ENCODE measurements around the gene ICA1.

Gene ICA1

DNA sequence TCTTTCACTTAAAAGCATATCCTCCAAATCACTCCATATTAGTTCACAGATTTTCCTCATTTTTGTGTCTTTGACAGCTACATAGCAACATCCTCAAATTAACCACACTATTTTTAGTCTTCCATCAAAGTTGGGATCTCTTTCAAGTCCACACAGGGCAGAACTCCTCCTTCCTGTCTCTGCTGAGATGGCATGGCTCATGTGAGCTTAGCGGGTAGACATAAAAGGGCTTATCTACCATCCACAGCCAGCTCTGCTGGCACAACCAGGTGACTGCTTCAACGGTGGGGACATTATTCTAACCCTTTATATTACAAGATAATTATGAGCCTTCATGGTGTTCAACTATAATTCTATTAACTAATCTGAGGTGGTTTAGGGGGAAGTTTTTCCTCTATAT, 35.5 kb downstream of the ICA1 start:
- no peak for DNase-seq

DNA sequence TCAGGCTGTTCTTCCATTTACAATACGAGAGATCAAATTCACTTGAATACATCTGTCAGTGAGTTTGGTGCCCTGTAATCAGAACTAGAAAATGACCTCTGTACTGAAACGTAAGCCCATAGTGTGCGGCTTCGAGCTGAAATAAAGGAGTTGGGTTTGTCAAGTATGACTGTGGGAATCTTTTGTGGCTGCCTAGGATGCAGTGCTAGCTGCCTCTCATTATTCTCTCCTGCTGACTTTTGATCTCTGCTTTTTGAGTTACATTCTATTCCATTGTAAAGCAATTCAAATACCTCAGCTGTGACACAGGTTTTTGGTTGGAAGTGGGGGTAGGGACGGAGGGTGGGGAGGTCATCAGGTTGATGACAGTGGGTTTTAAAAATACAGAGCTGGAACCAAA, 40.4 kb downstream of the ICA1 start:
- DNase-seq: no peak

DNA sequence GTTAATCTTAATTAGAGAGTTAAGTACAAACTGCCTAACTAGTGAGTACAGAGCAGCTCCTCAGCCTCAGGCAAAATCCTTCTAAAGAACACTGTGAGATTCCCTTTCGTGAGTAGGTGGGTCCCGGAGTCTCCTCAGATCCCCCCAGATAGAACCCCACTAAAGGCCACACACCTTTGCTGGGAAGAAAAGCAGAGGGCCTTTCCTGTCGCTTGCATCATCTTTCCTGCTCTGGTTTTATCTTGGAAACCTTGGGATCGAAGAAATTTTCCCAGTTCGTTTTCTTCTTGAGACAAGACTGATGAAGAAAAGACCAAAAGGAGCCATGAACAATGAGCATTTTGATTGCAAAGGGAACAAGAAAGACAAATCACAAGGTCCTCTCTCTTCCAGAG, 40.9 kb downstream of the ICA1 start:
- no peak for DNase-seq

DNA sequence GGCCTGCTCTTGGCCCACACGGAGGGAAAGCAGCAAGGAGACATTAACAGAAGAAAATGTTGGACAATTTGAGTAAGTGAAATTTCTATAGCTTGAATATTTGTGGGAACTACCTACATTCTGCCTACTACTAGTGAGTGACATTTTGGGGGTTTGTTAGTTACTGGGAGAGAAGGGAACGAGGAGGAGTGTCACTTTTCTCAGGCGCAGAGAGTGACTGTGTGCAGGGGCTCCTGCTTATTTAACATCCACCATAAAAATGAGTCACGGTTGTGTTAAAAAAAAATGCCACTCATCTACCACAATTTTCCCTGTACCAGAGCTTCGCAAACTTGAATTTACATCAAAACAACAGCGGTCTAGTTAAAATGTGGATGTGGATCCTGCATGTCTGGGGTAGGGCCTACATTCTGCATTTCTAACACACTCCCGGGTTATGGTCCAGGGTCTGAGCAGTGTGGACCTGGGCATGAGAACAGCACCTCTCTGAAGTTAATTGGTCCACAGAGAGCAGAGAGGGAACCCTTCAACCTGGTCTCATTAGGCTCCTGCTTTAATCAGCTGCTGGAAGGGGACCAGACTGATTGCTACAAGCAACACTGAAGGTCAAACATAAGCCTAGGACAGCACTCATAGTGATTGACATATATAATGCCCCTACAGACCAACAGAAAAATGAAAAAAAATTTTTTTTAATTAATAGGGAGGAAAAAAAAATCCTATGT, 41.4 kb downstream of the ICA1 start:
- DNase-seq: no peak

DNA sequence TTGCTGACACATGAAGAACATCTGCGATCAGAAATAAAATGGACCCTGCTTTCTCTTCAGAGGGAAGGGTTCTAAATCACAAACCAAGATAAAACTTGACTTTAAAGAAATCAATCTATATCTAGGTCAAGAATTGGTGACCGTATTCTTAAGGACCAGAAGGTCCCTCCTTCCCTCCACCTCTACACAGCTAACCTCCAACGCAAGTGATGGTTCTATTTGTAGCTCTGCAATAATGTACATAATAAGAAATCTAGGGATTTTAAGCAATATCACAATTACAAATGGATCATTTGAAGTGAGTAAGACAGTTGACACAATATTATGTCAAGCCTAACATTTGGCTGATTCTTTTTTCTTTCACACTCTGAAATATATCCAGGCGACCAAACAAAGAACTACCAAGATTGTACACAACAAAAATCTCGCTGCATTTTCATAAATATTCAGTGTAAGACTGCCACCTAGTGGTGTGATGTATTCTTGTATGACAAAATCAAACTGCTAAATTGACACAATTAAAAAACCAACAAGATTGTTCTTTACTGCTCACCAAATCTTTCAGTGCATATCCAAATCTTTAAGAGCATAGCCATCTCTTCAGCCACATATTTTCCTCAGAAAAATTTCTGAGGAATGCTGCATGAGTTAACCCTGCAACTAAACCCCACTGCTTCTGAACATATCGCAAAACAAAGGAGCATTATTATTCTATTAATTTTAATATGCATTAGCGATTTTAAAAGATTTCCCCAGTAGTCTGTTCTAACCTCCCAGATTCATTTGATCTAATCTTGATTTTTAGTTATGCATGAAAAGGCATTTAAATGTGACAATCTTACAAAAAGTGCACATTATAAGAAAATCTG, 44.5 kb downstream of the ICA1 start:
- peak in 1 of 4 experiments; percentile 12 for DNase-seq

DNA sequence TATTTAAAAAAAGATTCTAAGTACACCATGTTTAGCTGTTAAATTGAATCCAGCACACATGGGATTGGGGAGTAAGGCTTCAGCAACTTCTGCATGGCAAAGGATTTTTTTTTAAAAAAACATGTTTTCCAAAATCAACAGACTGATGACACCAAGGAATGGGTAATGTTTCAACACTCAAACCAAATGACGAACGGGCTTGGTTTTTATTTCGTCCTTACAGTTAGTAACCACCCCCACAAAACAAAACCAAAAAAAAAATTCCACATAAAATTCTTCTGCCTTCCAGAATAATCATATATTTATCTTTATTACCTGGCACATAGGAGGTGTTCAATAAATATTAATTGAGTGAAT, 45.7 kb downstream of the ICA1 start:
- DNase-seq: no peak

DNA sequence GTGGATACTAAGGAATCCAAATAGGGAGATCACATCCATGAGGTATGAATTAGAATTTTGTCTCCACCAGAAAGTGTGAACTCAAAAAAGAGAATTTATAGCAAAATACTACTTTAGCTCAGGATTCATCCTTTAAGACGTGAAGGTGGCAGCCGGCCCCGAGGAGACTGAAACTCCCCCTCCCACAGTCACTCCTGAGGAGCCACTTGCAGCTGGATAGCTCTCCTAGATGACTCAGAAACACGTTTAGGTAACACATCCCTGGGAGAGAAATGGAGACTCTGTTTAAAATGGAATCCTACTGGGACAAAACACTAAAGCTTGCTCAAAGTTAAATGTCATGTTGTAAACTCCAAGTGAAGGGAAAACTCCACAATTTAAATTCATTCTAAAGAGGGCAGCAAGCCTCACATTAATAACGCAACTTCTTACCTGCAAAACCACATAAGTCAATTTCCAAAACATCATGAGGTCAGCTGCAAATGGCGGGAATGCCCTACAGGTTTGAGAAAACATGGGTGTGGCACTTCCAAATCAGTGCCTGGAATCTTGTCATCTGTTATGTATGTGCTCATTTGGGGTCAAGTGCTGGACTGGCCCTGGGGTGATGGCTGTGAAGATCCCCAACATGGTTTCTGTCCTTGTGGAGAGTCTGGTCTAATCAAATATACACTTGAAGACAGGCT, 46.2 kb downstream of the ICA1 start:
- DNase-seq: no peak

DNA sequence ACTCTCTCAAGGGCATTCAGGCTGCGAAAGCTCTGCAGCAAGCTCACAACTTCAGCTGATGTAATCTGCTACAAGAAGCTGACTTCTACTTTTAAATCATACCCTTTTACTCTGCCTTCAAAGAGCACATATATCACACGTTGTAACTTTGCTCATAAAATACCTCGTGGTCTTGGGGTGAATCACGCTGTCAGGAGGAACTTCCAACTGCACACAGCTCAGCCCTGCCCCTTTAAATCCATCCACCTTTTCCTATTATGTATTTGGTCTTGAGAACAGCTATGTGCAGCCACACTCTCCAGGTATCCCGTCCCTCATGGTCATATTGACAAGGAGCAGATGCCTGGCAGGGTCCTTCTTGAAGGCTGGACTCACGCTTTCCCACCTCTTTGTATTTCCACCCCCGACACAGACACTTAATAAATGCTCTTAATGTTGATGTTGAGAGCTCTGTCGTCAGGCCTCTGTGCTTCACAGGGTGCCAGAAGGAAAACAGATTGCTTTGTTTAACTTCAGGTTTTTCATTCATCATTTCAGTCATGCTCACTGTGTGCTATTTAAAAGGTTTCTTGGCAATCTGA, 47.6 kb downstream of the ICA1 start:
- no peak for DNase-seq

DNA sequence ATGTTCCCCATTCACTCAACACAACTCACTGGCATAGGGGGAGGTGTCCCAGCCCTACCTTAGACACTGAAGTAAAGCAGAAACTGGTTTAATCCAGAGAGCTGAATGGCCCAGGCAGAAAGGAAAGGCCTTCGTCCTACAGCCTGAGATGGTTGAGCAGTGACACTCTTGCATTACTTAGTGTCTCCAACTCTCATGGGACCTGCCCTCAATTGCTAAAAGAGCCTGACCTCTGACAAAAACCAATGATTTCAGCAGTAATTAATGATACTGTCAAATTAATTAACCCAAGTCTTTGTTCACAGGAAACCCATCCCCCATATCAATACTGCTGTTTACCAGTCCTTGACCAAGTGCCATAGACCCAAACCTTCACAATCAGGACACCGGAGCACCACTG, 48.6 kb downstream of the ICA1 start:
- no peak for DNase-seq

DNA sequence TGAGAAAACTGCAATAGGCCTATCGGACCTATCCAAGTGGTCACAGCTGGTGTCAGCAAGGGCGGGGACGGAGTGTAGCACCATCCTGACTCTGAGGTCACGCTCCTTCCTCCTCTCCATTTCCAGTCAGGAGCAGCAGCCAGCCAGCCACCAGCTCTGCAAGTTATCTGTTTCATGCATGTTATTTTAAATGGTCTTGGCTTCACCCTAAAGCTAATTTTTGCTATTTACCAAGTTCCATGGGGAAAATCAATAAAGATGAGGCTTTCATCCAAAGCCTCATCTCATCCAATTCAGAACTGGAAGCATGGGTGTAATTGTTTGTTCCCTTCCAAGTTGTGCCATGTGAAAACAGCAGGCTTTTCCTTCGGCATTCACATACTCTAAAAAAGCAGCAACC, 49.3 kb downstream of the ICA1 start:
- no peak for DNase-seq

DNA sequence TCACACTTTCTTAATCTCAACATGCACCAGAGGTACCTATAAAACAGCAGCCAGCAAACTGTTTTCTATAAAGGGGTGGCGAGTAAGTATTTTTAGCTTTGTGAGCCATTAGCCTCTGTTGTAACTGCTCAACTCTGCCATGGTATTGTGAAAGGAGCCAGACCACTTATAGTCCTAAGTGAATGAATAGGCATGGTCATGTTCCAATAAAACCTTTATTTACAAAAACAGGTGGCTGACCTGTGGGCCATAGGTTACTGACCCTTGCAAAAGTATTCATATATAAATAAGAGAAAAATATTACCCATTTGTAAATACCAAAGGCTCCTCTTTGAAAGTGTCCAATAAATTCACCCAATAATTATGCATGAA, 50.3 kb downstream of the ICA1 start:
- DNase-seq: no peak

DNA sequence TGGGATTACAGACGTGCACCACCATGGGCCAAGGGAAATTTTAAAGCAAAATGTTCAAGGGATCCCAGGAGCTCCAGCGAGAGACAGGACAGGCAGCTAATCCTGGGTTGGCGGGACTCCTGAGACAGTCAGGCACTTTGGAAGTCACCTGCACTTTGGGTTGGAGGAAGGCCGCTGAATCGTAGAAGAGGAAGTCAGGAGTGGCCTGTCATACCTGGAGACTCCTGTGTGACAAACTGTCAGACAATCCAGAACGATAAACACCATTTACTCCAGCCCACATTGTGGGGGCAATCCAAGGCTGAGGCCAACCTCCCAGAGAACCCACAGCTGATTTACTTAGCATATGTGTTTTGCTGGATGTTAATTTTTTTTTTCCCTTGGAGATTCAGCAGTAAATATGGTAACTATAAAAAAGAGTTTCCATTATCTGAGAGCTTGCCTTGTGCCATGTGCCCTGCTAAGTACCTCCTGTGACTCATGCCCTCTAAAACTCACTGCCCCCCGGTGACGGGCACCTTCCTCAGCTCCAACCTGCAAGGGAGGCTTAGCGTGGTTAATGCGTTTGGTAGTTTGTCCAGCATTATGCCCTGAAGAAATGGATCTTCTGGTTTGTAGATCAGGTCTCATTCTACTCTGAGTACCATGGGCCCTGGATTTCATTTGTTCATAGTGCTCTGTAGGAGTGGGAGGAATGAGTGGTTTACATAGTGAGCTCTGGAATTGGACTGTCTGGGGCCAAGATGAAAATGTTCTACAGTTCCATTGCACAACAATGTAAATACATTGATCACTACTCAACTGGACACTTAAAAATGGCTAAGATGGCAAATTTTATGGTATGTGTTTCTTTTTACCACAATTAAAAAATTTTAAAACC, 50.9 kb downstream of the ICA1 start:
- no peak for DNase-seq

DNA sequence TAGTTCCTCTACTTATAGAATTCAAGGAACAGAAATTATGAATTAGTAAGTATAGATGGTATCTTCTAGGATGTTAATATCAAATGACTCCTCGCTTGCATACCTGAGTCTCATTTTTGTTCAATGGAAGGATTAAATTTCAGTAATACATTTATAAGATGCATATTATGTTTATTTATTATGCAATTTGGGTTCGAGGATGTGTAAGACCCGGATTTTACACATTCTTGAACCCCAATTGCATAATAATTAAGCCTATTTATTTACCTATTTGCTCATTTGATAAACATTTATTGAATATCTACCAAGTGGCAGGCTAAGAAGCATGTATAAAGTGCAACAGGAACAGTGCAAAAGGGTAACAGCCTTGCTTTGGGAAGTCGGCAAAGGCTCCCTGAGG, 52.6 kb downstream of the ICA1 start:
- no peak for DNase-seq

DNA sequence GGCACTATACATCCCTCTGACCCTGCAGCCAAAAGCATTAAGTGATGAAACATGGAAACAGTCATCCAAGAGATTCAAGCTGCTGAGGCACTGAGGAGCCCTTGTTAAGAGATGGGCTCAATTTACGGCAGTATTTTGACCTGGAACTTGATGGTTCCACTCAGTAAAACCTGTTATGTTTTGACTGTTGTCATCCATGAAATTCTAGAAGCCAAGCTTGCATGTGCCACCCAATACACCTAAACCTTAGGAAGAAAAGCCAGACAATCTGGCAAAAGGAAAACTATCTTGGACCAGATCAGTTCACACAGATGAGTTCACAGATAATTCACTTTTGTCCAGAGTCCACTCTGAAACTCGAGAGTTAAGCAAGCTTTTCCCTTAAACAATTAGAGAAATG, 53.2 kb downstream of the ICA1 start:
- no peak for DNase-seq

DNA sequence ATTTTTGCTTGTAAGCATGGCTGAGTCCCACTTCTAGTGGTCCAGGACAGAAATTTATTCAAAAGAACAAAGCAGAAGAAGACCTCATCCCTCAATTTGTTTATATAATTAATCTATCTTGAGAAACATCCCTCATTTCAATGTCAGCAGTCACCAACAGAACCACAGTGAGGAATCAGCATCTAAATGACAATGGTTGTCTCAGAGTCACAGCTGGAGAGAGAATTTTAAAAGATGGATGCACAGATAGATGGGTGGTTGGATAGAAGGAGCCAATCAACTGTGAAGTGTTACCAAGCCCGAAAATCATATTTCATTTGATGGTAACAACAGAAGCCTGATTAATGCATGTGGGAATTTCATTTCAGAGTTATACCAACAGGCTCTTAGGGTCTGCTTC, 55.0 kb downstream of the ICA1 start:
- no peak for DNase-seq

DNA sequence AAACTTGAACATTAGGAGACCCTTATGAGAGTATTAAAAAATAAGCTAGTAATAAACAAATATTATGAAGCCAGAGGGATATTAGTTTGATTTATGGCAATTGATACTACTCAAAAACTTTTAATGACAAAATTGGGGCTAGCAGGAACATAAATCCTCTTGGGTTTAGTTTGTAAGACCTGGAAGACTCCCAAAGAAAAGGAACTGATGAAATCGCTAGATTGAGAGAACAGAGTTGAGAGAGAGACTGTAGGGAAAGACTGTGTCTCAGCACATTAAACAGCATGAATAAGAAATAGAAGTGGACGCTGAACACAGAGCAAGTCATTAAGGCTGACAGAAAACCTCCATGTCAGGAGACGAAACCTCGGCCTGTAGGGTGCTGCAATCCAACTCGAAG, 56.4 kb downstream of the ICA1 start:
- DNase-seq: no peak

DNA sequence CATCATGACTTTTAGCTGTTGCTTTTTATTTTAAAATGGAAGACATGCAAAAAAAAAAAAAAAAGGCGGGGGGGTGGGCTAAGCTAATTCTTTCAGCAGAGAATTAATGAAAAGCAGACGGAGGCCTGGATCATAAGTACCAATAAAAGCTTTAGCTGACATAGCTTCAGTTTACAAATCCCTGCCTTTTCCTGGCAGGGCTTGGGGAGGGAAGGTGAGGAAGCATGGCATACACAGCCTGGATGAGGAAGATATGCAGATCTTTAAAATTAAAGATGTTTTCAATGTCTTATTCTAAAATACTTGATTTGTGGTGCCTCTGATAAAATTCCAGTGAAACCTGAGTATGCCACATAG, 57.0 kb downstream of the ICA1 start:
- DNase-seq: no peak

DNA sequence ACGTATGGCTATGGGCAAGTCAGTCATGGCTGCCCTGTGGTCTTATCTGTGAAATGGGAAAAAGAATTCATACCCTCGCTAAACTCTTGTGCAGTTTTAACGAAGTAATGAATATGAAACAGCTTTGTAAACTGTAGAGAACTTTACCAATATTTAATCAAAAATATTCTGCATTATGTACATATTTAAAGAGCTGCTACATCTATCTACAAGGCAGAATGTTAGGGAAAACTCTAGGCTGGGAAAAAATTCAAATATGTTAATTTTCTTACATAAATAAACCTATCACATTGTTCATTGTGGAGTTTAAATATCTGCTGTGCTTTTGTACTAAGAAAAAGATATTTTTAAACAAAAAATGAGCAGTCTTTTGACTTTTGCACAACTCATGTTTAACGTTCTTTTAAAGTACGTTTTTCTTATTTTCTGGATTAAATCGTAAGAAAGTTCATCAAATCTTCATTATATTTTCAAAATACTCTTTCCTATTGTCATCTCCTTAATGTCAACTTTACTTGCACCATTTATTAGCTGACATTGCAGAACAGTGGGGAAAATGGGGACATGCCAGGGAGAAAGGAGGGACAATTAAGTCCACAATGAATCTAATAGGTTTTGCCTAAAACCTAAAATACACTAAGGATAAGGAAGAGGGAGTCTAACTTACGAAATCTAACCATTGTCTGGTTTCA, 57.5 kb downstream of the ICA1 start:
- DNase-seq: no peak

DNA sequence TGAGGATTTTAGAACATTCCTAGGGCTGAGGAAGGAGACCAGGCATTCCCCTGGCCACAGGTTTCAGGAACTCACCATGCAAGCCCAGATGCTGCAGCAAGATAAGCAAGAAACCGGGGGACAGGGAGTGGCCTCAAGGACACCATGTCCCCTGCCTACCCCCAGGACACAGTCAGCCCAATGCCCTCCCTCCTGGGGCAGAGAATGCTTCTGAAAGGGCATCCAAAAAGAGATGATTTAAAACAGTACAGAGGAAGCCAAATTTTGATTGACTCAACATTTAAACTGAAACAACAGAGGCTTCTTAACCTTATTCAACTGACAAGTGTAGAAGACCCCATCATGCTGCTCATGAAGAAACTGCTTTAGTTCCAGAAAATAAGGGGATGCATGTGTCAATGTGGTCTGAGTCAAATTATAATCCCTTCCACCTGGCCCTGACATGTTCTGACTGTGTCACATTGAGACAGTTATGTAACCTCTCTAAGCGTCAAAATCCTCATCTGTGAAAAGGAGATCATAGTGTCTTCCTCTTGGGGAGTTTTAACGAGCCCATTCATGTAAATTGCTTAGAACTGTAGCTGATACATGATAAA, 60.0 kb downstream of the ICA1 start:
- DNase-seq: no peak

DNA sequence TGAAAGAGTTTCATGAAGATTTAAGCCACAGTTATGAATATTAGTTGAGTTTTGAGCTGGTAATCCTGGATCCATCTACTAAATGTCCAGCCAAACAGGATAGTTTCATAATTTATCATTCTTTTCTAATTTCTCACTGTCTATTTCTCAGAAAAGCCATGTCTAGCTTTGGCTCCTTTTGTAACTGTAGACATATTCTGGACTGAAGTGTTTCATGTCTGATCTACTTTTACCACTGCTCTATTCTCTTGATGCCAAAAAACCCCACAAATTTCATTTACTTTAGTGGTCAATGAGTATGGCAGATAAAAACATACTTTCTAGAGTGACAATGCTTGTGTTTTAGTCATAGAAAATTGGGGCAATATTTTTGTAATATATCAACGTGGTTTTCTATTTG, 61.2 kb downstream of the ICA1 start:
- DNase-seq: no peak

DNA sequence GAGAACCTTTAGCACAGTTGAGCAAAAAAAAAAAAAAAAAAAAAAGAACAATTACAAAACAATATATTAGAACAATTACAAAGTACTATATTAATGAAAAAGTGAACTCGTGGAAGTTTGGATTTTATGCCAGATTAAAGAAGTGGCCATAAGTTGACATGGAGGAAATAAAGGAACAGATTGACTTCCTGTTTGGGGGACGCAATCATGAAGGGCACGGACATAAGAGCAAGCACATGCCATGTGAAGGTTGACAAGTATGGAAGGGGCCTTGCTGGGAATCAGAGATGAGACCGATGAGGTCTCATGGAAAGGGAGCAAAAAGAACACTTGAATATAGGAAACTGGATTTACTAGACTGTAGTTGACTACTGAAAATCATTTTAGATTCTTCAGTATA, 61.7 kb downstream of the ICA1 start:
- no peak for DNase-seq
